ENCODE measurements around the gene SULF2. TPM values are rescaled to one million over a fixed set of nuclear protein-coding genes. Genes with fewer than 3 reads are reported as not detected.

SULF2 gene
- total RNA-seq, 1 experiment from 2014 or later, result 82.2 TPM

GRCh38 chr20:47642624-47643023 is 142.7 kb downstream of the SULF2 start:
- BruUV-seq (replicated peaks), result no TSS peak
- intact Hi-C loops (cut with micrococcal nuclease), result no loop called here
- CTCF ChIA-PET, result interaction anchor here (0.6 to 1.4 kb wide), 4 partner anchors 21 to 1496 kb away, joined by 3 to 6 read pairs (median 3); no protein-coding TSS in a partner anchor
- H3K36me3 Mint-ChIP-seq (ENCODE audit: insufficient read depth, unreplicated experiment), result peaks cover 97% of the 10 kb centered on the region
- H3K27me3 Mint-ChIP-seq (ENCODE audit: insufficient read depth, unreplicated experiment), result no peaks in the 10 kb centered on the region
- no peak overlapping the region for H3K4me3 Mint-ChIP-seq (ENCODE audit: unreplicated experiment)
- TF ChIP-seq CTCF (IDR thresholded peaks at IDR 0.05; ENCODE audit: unreplicated experiment), result no peak
- peaks cover 5% of the 10 kb centered on the region for H3K4me1 Mint-ChIP-seq (ENCODE audit: insufficient read depth, unreplicated experiment)
- no peaks in the 10 kb centered on the region for H3K9me3 Mint-ChIP-seq (ENCODE audit: unreplicated experiment)
- no peak for DNase-seq (ENCODE audit: unreplicated experiment)
- POLR2A ChIA-PET, result interaction anchor here (0.6 to 0.7 kb wide), 2 partner anchors 140 to 948 kb away, joined by 4 read pairs; no protein-coding TSS in a partner anchor
- H3K27ac Mint-ChIP-seq (ENCODE audit: low read depth, unreplicated experiment), result no peak overlapping the region

GRCh38 chr20:47642118-47642517 is 143.2 kb downstream of the SULF2 start:
- CTCF ChIA-PET, result interaction anchor here (0.6 to 1.8 kb wide), 4 partner anchors 21 to 258 kb away, joined by 3 to 8 read pairs (median 4); no protein-coding TSS in a partner anchor
- intact Hi-C loops (cut with micrococcal nuclease), result no loop called here
- no peak overlapping the region for H3K4me3 Mint-ChIP-seq (ENCODE audit: unreplicated experiment)
- peaks cover 5% of the 10 kb centered on the region for H3K4me1 Mint-ChIP-seq (ENCODE audit: insufficient read depth, unreplicated experiment)
- TF ChIP-seq CTCF (IDR thresholded peaks at IDR 0.05; ENCODE audit: unreplicated experiment), result no peak
- DNase-seq (ENCODE audit: unreplicated experiment), result no peak
- H3K9me3 Mint-ChIP-seq (ENCODE audit: unreplicated experiment), result no peaks in the 10 kb centered on the region
- H3K36me3 Mint-ChIP-seq (ENCODE audit: insufficient read depth, unreplicated experiment), result peaks cover 97% of the 10 kb centered on the region
- H3K27me3 Mint-ChIP-seq (ENCODE audit: insufficient read depth, unreplicated experiment), result no peaks in the 10 kb centered on the region
- H3K27ac Mint-ChIP-seq (ENCODE audit: low read depth, unreplicated experiment), result no peak overlapping the region
- no TSS peak for BruUV-seq (replicated peaks)
- POLR2A ChIA-PET, result interaction anchor here (0.7 to 1.9 kb wide), 2 partner anchors 11 to 947 kb away, joined by 4 to 5 read pairs; no protein-coding TSS in a partner anchor

GRCh38 chr20:47638851-47639250 is 146.4 kb downstream of the SULF2 start:
- Mint-ChIP-seq H3K4me3 (ENCODE audit: unreplicated experiment) (no peak overlapping the region), H3K27me3 (ENCODE audit: insufficient read depth, unreplicated experiment) (no peaks in the 10 kb centered on the region), H3K9me3 (ENCODE audit: unreplicated experiment) (no peaks in the 10 kb centered on the region), H3K27ac (ENCODE audit: low read depth, unreplicated experiment) (no peak overlapping the region), H3K36me3 (ENCODE audit: insufficient read depth, unreplicated experiment) (peaks cover 94% of the 10 kb centered on the region), H3K4me1 (ENCODE audit: insufficient read depth, unreplicated experiment) (peaks cover 5% of the 10 kb centered on the region)
- CTCF ChIA-PET, result no interaction called here
- POLR2A ChIA-PET, result no interaction called here
- intact Hi-C loops (cut with micrococcal nuclease), result no loop called here
- no peak for DNase-seq (ENCODE audit: unreplicated experiment)
- no peak for TF ChIP-seq CTCF (IDR thresholded peaks at IDR 0.05; ENCODE audit: unreplicated experiment)
- BruUV-seq (replicated peaks), result no TSS peak

- H3K9me3 Mint-ChIP-seq (ENCODE audit: unreplicated experiment), result no peaks in the 10 kb centered on the region
- H3K27me3 Mint-ChIP-seq (ENCODE audit: insufficient read depth, unreplicated experiment), result no peaks in the 10 kb centered on the region
- H3K27ac Mint-ChIP-seq (ENCODE audit: low read depth, unreplicated experiment), result no peak overlapping the region
- peaks cover 5% of the 10 kb centered on the region for H3K4me1 Mint-ChIP-seq (ENCODE audit: insufficient read depth, unreplicated experiment)
- CTCF ChIA-PET, result interaction anchor here (0.8 to 1.5 kb wide), 5 partner anchors 12 to 439 kb away, joined by 3 to 5 read pairs (median 3); no protein-coding TSS in a partner anchor
- POLR2A ChIA-PET, result interaction anchor here (0.8 to 1.0 kb wide), 3 partner anchors 13 to 985 kb away, joined by 3 to 5 read pairs (median 3); no protein-coding TSS in a partner anchor
- no peak for TF ChIP-seq CTCF (IDR thresholded peaks at IDR 0.05; ENCODE audit: unreplicated experiment)
- BruUV-seq (replicated peaks), result no TSS peak
- intact Hi-C loops (cut with micrococcal nuclease), result no loop called here
- peaks cover 91% of the 10 kb centered on the region for H3K36me3 Mint-ChIP-seq (ENCODE audit: insufficient read depth, unreplicated experiment)
- no peak overlapping the region for H3K4me3 Mint-ChIP-seq (ENCODE audit: unreplicated experiment)
- no peak for DNase-seq (ENCODE audit: unreplicated experiment)
These were observed 150.0 kb downstream of the SULF2 start for GRCh38 chr20:47635256-47635655.
